Endodermal cell (in vitro differentiated cells): ENCODE measurements around the gene DCXR. TPM values are rescaled to one million over a fixed set of nuclear protein-coding genes. Genes with fewer than 3 reads are reported as not detected.

ENCODE experiments used
- DNase-seq: peaks from one replicate; pipeline ENCODE4 v3.0.0-alpha.2; 2017
- H3K27ac ChIP-seq: 2 replicates; pipeline ENCODE4 v1.5.1; 2013; ENCODE audit warnings: mild to moderate bottlenecking, low read depth, low read length, moderate library complexity
- H3K27me3 ChIP-seq: 2 replicates; pipeline ENCODE4 v1.6.1; 2013; ENCODE audit warnings: mild to moderate bottlenecking, low read length, moderate library complexity; ENCODE audit not compliant: insufficient read depth, control insufficient read depth, poor library complexity, severe bottlenecking
- H3K36me3 ChIP-seq: 2 replicates; pipeline ENCODE4 v1.7.0; 2013; ENCODE audit warnings: mild to moderate bottlenecking, low read length, moderate library complexity; ENCODE audit not compliant: control insufficient read depth, insufficient read depth
- H3K4me1 ChIP-seq: one replicate; pipeline ENCODE4 v1.7.0; 2013; ENCODE audit warnings: low read length; ENCODE audit not compliant: control insufficient read depth, insufficient read depth
- H3K4me3 ChIP-seq: 2 replicates; pipeline ENCODE4 v1.5.1; 2013; ENCODE audit warnings: mild to moderate bottlenecking, low read length, moderate library complexity
- H3K9ac ChIP-seq: 2 replicates; pipeline ENCODE4 v1.6.1; 2013; ENCODE audit warnings: mild to moderate bottlenecking, low read length, moderate library complexity; ENCODE audit not compliant: poor library complexity, severe bottlenecking; ENCODE audit errors: extremely low read depth
- H3K9me3 ChIP-seq: 2 replicates; pipeline ENCODE4 v1.6.1; 2013; ENCODE audit warnings: mild to moderate bottlenecking, low read length, moderate library complexity; ENCODE audit not compliant: control insufficient read depth
- H3K27ac Mint-ChIP-seq: 2 replicates; pipeline ENCODE4 v1.8.0; 2020; ENCODE audit warnings: mixed read lengths
- H3K27me3 Mint-ChIP-seq: 2 replicates; pipeline ENCODE4 v1.8.0; 2021; ENCODE audit warnings: mild to moderate bottlenecking, mixed read lengths; ENCODE audit not compliant: insufficient read depth
- H3K36me3 Mint-ChIP-seq: 2 replicates; pipeline ENCODE4 v1.8.0; 2020; ENCODE audit warnings: low read depth, mixed read lengths
- H3K4me1 Mint-ChIP-seq: 2 replicates; pipeline ENCODE4 v1.8.0; 2020; ENCODE audit warnings: mixed read lengths
- H3K4me3 Mint-ChIP-seq: 2 replicates; pipeline ENCODE4 v1.8.0; 2020; ENCODE audit warnings: mild to moderate bottlenecking, moderate library complexity, mixed read lengths
- H3K9me3 Mint-ChIP-seq: 2 replicates; pipeline ENCODE4 v1.8.0; 2020; ENCODE audit warnings: mild to moderate bottlenecking, mixed read lengths
- CTCF ChIP-seq: fragments of 200-600 bp; sonication (generic); conservative IDR thresholded peaks from 2 replicates; pipeline ENCODE4 v1.5.0; 2021; ENCODE audit warnings: antibody characterized with exemption, mild to moderate bottlenecking
- WGBS, 2 experiments: methylation state at CpG; one replicate each; pipeline versions ENCODE4 v1.1.5 to v1.1.7; 2013; ENCODE audit warnings: missing lambda C conversion rate in 2 of 2, mixed read lengths in 1 of 2; ENCODE audit not compliant: insufficient coverage in 1 of 2, insufficient read length in 1 of 2; 5-methylcytosine and 5-hydroxymethylcytosine counted together
- total RNA-seq, 2 donors: library from RNA; stranded (reverse); fragmentation: NEBNext Ultra II Directional in 1 of 2; extraction: Animal tissue kit (Norgen Biotek cat#: 25700) in 1 of 2; gene quantifications; 2 replicates in 1 of 2; 3 replicates in 1 of 2; pipeline ENCODE4 v1.2.1, GENCODE V29; 2021

DCXR gene
- total RNA-seq, 2 donors from 2014 or later: 73.8 to 83.6 TPM

DNA sequence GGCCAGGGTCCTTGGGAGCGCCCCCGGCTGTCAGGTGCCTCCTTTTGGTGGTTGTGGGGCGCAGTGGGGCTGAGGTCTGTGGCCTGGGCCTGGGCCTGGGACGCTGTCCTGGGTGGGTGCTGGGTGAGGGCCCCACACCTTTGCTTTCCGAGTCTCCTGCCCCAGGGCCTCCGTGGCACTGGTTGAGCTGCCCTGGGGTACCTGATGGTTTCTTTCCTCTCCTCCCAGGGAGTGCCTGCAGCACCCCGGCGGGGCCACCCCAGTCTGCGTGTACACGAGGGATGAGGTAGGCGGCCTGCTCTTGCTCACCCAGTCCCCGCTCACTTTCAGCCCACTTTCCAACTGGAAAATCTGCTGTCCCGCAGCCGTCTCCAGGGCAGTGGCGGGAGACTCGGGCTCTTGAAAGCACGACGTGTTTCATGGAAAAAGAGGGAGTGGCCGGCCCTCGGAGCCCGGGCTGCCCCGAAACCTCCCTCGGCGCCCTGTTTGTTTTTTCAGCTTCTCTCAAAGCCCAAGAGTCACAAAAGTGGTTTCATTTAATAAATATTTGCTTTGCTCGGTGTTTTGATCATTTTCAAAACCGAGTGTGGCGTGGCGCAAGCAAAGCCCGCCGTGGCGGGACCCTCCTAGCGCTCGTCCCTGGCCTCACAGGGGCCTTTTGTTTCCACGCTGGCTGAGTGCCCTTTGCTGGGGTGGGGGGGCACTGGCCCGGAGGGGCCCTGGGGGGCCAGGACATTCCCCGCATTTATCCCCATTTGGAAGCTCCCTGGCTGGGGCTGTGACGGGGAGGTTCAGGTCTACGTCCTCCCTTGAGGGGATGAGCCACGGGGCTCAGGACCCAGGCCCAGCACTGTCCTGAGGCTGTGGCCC is 42.7 kb downstream of the DCXR start:
- no peak overlapping the region for H3K4me3 ChIP-seq
- H3K4me3 Mint-ChIP-seq: no peak overlapping the region
- peak overlapping the region; percentile 53 for H3K27ac ChIP-seq
- H3K27ac Mint-ChIP-seq: no peak overlapping the region
- H3K9me3 ChIP-seq: no peaks in the 10 kb centered on the region
- 94% methylated on average over 20 to 39 of the region's 39 CpGs for WGBS, 2 experiments
- no peaks in the 10 kb centered on the region for H3K27me3 Mint-ChIP-seq
- DNase-seq: no peak
- no peaks in the 10 kb centered on the region for H3K4me1 Mint-ChIP-seq
- no peaks in the 10 kb centered on the region for H3K36me3 ChIP-seq
- no peaks in the 10 kb centered on the region for H3K9me3 Mint-ChIP-seq
- no peaks in the 10 kb centered on the region for H3K4me1 ChIP-seq
- H3K27me3 ChIP-seq: no peaks in the 10 kb centered on the region
- no peak overlapping the region for H3K9ac ChIP-seq
- no peak for TF ChIP-seq CTCF
- H3K36me3 Mint-ChIP-seq: peaks cover 17% of the 10 kb centered on the region

DNA sequence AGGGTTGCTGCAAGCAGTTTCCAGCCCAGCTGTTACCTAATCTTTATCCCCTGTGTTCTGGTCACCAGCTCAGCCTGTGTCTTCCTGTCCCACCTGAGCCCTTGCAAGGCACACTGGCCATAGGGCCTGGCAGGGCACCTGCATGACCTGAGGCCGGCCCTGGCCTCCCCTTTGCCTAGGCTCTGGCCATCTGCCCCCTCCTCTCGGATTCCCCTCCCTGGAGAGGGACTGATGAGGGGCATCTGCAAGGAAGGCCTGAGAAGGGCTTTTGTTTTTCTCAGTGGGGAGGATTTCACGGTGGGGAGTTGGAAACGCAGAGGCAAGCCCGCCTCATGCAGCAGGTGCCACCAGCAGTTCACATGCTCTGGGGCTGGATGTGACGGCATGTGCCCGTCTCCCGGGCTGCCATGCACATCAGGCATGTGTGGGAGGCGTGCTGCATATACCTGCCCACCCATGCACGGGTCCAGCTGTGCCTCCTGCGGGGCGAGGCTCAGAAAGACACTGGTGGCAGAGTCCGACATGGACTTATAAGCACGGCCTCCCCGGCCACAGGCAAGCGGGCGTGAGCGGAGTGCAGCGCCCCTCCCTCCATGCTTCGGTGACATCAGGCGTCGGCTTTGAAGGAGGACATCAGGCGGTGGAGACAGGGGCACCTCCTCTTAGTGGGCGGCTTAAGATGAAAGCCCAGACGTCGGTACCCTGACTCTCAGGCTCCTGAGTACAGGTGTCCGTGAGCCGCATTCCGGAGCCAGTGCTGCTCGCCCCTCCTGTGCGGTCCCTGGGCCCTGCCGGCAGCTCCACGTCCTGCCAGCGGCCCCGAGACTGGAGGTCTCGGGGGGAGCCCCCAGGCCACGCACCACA is 43.5 kb downstream of the DCXR start:
- 91 to 93% methylated on average over 24 to 37 of the region's 37 CpGs for WGBS, 2 experiments
- Mint-ChIP-seq H3K4me1 (no peaks in the 10 kb centered on the region), H3K4me3 (no peak overlapping the region), H3K9me3 (no peaks in the 10 kb centered on the region), H3K27ac (peak overlapping the region; percentile 58), H3K27me3 (no peaks in the 10 kb centered on the region), H3K36me3 (peaks cover 23% of the 10 kb centered on the region)
- Histone ChIP-seq H3K9ac (no peak overlapping the region), H3K4me3 (no peak overlapping the region), H3K4me1 (no peaks in the 10 kb centered on the region), H3K9me3 (no peaks in the 10 kb centered on the region), H3K36me3 (no peaks in the 10 kb centered on the region), H3K27ac (peak overlapping the region; percentile 53), H3K27me3 (no peaks in the 10 kb centered on the region)
- no peak for DNase-seq
- TF ChIP-seq CTCF: no peak

DNA sequence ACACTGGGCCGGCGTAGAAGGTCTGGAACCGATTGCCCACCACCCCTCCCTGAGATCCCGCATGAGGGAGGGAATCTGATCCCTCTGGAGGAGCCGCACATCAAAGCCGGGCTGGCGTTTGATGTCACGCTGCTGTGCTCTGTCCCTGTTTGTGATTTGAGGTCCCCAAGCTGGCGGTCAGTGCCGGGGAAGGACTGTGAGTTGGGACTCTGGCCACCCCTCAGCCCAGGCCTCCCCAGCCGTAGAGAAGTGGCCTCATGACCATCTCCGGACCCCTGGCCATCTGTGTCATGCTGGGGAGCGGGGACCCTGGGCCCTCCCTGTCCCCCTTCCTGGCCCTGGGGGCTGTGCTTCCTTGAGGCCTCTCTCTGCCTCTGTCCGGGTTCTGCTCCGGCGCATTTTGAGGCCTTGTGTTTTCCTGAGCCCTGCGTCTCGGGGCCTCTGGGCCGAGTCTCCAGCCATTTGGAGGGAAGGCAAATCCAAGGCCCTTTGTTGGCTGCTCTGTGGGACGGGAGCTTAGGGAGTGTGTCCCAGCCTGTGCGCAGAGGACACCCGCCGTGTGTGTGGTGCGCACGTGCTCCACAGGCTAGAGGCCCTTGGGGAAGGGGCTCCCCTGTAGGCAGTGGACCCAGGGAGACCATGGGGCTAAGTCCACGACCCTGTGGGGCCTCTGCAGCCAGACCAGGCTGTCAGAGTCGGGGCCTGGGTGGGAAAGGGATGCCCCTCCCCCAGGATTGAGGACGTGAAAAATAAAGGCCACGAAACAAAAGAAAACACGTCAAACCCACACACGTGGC is 45.0 kb downstream of the DCXR start:
- Histone ChIP-seq H3K27me3 (no peaks in the 10 kb centered on the region), H3K27ac (peak overlapping the region; percentile 96), H3K9ac (no peak overlapping the region), H3K4me1 (no peaks in the 10 kb centered on the region), H3K4me3 (no peak overlapping the region), H3K36me3 (peaks cover 3% of the 10 kb centered on the region), H3K9me3 (no peaks in the 10 kb centered on the region)
- WGBS, 2 experiments: 77 to 87% methylated on average over 21 to 31 of the region's 31 CpGs
- no peaks in the 10 kb centered on the region for H3K27me3 Mint-ChIP-seq
- no peak overlapping the region for H3K4me3 Mint-ChIP-seq
- no peaks in the 10 kb centered on the region for H3K9me3 Mint-ChIP-seq
- no peaks in the 10 kb centered on the region for H3K4me1 Mint-ChIP-seq
- H3K36me3 Mint-ChIP-seq: peaks cover 21% of the 10 kb centered on the region
- no peak for DNase-seq
- no peak for TF ChIP-seq CTCF
- H3K27ac Mint-ChIP-seq: peak overlapping the region; percentile 61
